Measurements from ENCODE around the gene PLBD1. TPM values are rescaled to one million over a fixed set of nuclear protein-coding genes. Genes with fewer than 3 reads are reported as not detected.

Gene PLBD1
- polyA plus RNA-seq, 1 of the 3 experiments (the other 2 are of a cell fraction): 0.10 TPM

- no peak for TF ChIP-seq IRF3 (IDR thresholded peaks at IDR 0.05; ENCODE audit: low read depth, low read length)
- no peak for TF ChIP-seq JUND (IDR thresholded peaks at IDR 0.05)
- TF ChIP-seq CHD2 (IDR thresholded peaks at IDR 0.05; ENCODE audit: low read length, partially characterized antibody): no peak
- no peak for TF ChIP-seq SMC3 (IDR thresholded peaks at IDR 0.05; ENCODE audit: low read depth, low read length)
Measured at GRCh38 chr12:14575585-14575984, 7.9 kb upstream of the PLBD1 start (continued).

- Histone ChIP-seq H3F3A (replicated peaks; ENCODE audit: insufficient read depth) (no peaks in the 10 kb centered on the region), H3K79me2 (ENCODE audit: insufficient read depth) (no peaks in the 10 kb centered on the region), H3K4me2 (no peak overlapping the region), H3K4me3 (ENCODE audit: low read depth in 2 of 2, low read length in 1 of 2) (no peak overlapping the region), H3K9ac (no peak overlapping the region), H3K27ac (ENCODE audit: low read depth in 2 of 2, low read length in 1 of 2) (no peak overlapping the region), H3K9me2 (no peaks in the 10 kb centered on the region), H2AFZ (ENCODE audit: low read depth) (no peak overlapping the region), H3K4me1 (ENCODE audit: control insufficient read depth in 1 of 2, insufficient read depth in 2 of 2, low read depth in 1 of 2, low read length in 1 of 2) (no peaks in the 10 kb centered on the region), H3K36me3 (replicated peaks in 1 of 2; ENCODE audit: control insufficient read depth in 1 of 2, insufficient read depth in 2 of 2, low read length in 1 of 2) (no peaks in the 10 kb centered on the region), H3K9me3 (no peaks in the 10 kb centered on the region), H4K20me1 (ENCODE audit: insufficient read depth) (no peaks in the 10 kb centered on the region), H3K27me3 (ENCODE audit: insufficient read depth) (no peaks in the 10 kb centered on the region)
- WGBS (ENCODE audit: low lambda C conversion rate): 59% methylated on average over 5 of the region's 5 CpGs
- ChIA-PET POLR2A (no interaction called here), CTCF (no interaction called here)
- no peak for DNase-seq
- TF ChIP-seq YY1 (IDR thresholded peaks at IDR 0.05; ENCODE audit: low read depth) (no peak), MXI1 (IDR thresholded peaks at IDR 0.05; ENCODE audit: low read depth, low read length) (no peak), POLR2AphosphoS5 (IDR thresholded peaks at IDR 0.05; ENCODE audit: low read depth, low read length) (no peak), FOXM1 (IDR thresholded peaks at IDR 0.05; ENCODE audit: low read depth) (no peak), REST (IDR thresholded peaks at IDR 0.05; ENCODE audit: low read depth, low read length) (no peak), GATA2 (CRISPR knock-in tag; IDR thresholded peaks at IDR 0.05) (no peak), EZH2phosphoT487 (IDR thresholded peaks at IDR 0.05; ENCODE audit: borderline replicate concordance, low read depth) (no peak), MEF2A (IDR thresholded peaks at IDR 0.05; ENCODE audit: borderline replicate concordance, low read depth) (no peak), SIN3A (IDR thresholded peaks at IDR 0.05; ENCODE audit: borderline replicate concordance, low read depth, low read length) (no peak), RCOR1 (IDR thresholded peaks at IDR 0.05; ENCODE audit: low read length) (no peak), SMC3 (IDR thresholded peaks at IDR 0.05; ENCODE audit: low read depth, low read length) (no peak), GABPA (IDR thresholded peaks at IDR 0.05; ENCODE audit: low read depth) (no peak), PBX3 (IDR thresholded peaks at IDR 0.05) (no peak), RAD21 (IDR thresholded peaks at IDR 0.05; ENCODE audit: low read length) (no peak), IRF3 (IDR thresholded peaks at IDR 0.05; ENCODE audit: low read depth, low read length) (no peak), JUND (IDR thresholded peaks at IDR 0.05) (no peak), USF2 (IDR thresholded peaks at IDR 0.05; ENCODE audit: borderline replicate concordance, low read depth, low read length) (no peak), NFIC (IDR thresholded peaks at IDR 0.05; ENCODE audit: borderline replicate concordance) (no peak), EP300 (IDR thresholded peaks at IDR 0.05; ENCODE audit: borderline replicate concordance in 1 of 2, low read depth in 1 of 2, low read length in 1 of 2) (no peak)
Measured at GRCh38 chr12:14573118-14573517, 5.4 kb upstream of the PLBD1 start.

Data from SK-N-SH (cell line).